ENCODE data around the gene MAPRE3.
"Not testable (repeated sequence)": the region's sequence is repeated elsewhere in the genome, so short reads cannot be mapped to it uniquely, and the experiment has no call there.

MAPRE3 gene

DNA sequence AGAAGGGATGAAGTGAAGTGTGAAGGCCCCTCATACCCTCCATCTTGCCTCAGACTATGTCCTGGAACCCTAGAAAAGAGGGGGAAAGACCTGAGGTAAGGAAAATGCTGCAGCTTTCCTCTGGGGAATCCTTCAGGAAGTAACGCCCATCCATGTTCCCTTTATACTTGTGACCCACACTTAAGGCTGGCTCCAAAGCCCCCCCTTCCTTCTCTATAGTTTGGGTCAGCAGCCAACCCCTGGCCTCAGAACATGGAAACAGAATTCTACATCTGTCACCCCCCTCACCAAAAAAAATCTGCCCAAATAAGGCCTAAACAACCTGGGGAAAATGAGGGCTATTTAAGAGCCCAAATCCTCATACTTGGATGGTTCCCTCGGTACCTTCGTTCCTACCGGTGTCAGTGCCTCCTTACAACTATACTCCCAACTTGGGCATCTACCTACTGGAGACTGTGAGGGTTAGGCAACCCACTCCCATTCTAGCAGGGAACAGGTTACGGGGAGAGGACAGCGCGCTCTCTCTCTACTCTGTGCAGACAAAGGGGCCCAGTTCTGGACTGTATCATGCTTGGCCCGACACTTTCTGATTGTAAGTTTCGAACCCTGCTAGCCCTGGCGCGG, 100.3 kb downstream of the MAPRE3 start:
- DNase-seq (ENCODE audit: low spot score) = no peak

DNA sequence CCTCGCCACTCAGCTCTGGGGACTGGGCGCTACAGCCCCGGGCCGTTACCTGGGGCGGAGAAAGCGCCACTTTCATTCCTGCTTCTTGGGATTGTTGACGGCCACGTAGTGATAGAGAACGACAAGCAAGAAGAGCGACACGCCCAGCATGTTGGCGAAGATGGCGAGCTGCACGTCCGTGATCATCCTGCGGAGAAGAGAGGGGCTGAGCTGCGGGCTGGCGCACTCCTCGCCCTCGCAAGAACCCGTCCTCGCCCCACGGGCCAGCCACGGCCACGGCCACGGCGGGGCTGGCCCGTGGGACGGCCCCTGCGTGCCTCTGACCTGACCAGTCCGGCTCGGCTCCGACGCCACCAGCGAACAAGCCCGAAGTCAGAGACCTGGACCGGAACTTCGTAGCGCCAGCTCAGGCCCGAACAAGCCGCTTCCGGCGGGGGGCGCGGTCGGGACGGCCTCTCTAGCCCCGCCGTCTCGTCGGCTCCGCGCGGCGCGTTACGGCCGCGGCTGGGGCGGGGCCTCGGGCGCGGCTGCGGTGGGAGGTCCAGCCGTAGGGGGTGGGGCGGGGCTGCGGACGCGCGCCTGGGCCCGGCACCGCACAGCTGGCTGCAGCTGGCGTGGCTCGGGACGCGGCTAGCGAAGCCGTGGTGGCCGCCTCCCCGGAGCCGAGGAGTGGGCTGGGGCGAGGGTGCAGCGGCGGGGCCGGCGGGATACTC, 101.0 kb downstream of the MAPRE3 start, which contains the start of gene OST4:
Gene OST4, minus strand, starts transcription at position 378 of the 713 bp plus-strand sequence.
- DNase-seq (ENCODE audit: low spot score) = peak; percentile 94

DNA sequence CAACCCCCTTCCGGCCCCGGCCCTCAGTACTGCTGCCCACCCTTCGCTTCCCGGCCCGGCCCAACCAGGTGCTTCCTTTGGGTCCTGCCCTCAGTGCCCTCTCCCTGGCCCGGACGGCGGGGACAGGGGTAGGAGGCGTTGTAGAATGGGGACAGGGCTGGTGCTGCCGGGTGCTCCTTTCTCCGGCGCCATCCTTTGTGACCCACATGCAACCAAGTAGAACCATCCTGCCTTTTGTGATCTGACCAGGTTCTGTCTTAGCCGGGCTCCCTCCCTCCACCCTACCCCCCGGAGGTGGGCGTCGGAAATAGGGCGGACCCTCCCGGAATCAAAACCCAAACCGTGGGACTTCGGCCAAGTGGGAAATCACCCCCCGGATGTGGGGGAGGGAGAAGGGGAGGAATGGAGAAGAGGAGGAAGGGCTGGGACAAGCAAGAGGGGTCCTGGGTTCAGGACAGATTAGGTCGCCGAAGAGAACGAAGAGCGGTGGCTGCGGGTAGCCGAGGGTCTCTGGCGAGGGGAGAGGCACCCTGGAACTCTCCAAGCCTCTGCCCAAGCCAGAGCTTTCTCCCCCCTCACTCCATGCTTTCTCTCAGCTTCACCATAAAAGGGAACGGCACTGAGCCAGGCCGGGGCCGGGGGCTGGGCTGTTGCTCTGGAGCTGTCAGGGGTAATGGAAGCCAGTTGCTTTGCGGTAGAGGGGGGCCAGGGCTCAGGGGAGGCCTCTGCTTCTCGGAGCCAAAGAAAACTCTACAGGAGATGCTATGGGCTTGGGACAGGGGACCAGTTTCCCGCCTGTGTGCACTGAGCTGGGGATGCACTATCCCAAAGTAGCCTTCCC, 101.8 kb downstream of the MAPRE3 start:
- peak; percentile 75 for DNase-seq (ENCODE audit: low spot score)

DNA sequence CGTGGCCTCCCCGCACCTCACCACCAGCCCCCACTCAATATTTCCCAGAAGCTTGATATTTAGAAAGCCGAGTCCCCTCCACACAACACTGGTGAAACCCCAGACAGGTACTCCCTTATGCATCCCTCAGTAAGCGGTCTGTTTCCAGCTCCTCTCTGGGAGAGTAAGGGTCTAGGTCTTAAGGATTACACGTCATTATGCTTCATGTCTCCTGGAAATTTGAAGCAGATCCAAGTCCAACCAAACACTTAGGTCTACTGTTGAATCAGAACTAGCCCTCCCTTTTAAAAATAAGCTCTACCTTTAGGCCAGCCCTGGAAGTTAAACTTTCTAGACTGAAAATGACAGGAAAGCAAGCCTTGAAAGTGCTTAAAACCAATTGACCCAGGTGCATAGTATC, 102.5 kb downstream of the MAPRE3 start:
- no peak for DNase-seq (ENCODE audit: low spot score)

DNA sequence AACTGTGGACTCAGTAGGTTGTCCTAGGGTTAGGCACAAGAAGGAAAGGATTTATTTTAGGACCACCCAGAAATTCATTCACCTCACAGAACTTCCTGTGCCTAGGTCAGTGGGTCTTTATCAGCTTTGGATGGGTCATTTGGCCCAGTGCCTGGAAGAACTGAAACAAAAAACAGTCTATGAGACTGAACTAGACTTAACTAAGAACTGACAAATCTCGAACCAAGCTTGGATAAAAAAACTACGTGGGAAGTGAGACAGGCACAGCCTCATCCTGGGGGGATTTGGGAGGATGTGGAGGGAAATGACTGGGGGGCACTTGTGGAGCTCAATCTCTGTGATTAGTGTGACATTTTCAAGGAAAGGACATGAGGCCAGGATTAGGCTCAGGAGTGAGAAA, 103.3 kb downstream of the MAPRE3 start:
- no peak for DNase-seq (ENCODE audit: low spot score)

DNA sequence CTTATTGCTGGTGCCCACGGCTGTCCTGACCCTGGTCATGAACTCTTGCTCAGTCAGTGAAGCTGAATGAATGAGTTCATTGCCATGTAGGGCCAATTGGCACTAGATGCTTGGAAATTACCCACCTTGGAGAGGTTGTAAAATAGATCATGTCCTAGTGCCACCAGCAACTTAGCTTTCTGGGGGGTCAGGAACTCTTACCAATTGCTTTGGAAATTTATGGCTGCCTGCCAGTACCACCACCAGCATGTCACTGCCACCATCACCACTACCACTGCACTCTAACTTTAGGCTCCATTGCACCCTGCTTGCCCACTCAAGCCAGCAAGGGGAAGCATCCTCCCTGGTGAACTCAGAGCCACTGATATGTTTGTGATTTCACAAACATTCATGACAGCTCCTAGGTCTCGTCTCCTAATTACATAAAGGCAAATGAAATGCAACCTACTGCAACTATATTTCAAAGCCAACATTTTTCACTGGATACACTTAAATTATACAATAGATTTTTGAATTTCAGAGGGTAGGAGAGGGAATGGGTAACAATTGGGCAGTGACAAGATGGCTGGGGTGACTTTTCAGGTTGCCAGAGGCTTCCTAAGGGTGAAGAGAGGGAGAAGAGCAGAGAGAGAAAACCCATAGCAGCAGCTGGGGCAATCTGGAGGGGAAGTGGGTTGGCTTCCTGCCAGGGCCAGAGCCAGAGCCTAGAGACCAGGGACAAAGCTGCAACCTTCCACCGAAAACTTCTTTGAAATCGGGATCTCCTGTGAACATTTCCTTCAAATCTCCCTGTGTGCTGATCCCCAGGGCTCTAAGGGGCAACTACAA, 104.5 kb downstream of the MAPRE3 start:
- DNase-seq (ENCODE audit: low spot score) = no peak

DNA sequence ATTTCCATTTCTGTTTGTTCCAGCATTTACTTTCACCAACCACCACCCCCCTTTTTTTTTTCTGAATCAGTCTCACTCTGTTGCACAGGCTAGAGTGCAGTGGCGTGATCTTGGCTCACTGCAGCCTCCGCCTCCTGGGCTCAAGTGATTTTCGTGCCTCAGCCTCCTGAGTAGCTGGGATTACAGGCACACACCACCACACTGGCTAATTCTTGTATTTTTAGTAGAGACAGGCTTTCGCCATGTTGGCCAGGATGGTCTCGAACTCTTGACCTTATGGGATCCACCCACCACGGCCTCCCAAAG, 105.1 kb downstream of the MAPRE3 start:
- not testable (repeated sequence) for DNase-seq (ENCODE audit: low spot score)

DNA sequence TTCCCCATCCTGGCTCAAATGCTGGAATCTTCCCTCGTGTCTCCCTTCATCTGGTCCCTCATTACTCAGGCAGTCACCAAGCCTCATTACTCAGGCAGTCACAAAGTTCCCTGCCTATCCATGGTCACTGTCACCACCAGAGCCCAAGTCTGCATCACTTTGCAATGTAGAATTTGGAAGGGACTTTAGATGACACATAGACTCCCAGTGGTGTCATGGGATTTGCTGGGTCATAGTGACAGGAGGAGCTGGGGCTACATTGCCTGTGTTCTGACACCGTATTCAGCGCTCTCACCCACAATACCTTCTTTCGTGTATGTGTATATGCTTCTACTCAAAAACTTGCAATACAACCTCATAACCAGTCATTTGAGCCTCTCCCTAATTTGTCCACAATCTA, 105.9 kb downstream of the MAPRE3 start:
- no peak for DNase-seq (ENCODE audit: low spot score)

Data from ecto neural progenitor cell (in vitro differentiated cells).